NCI-H128 (cell line): ENCODE results near the gene IFT122.
"Not testable (repeated sequence)": the region's sequence is repeated elsewhere in the genome, so short reads cannot be mapped to it uniquely, and the experiment has no call there.

ENCODE experiments used
- DNase-seq: peaks from one replicate; lab custom pipeline; 2025; ENCODE audit not compliant: unreplicated experiment; lab: John Stamatoyannopoulos, UW

IFT122 gene

GRCh38 chr3:129532261-129532660 lies 92.2 kb downstream of the IFT122 start:
- DNase-seq, result no peak

- no peak for DNase-seq
Measured at GRCh38 chr3:129533406-129533805, 93.4 kb downstream of the IFT122 start.

- DNase-seq, result no peak
Measured at GRCh38 chr3:129534428-129535027, 94.5 kb downstream of the IFT122 start.

GRCh38 chr3:129535075-129535474 lies 95.1 kb downstream of the IFT122 start:
- DNase-seq, result no peak

GRCh38 chr3:129536374-129536667 lies 96.3 kb downstream of the IFT122 start:
- DNase-seq, result no peak

GRCh38 chr3:129536804-129537203 lies 96.8 kb downstream of the IFT122 start:
- no peak for DNase-seq

- DNase-seq, result no peak
Measured at GRCh38 chr3:129539206-129539605, 99.2 kb downstream of the IFT122 start.

- no peak for DNase-seq
Measured at GRCh38 chr3:129540776-129541516, 100.9 kb downstream of the IFT122 start.

- DNase-seq, result no peak
Measured at GRCh38 chr3:129542747-129543146, 102.7 kb downstream of the IFT122 start.

GRCh38 chr3:129543156-129543790 lies 103.2 kb downstream of the IFT122 start, which contains the start of gene H1-8:
Gene H1-8 (plus strand): TSS chr3:129543175. CDS start chr3:129543219, 44 bp downstream.
- no peak for DNase-seq

- DNase-seq, result no peak
Measured at GRCh38 chr3:129543999-129544398, 104.0 kb downstream of the IFT122 start.

GRCh38 chr3:129545951-129546350 lies 105.9 kb downstream of the IFT122 start:
- DNase-seq, result not testable (repeated sequence)

- no peak for DNase-seq
Measured at GRCh38 chr3:129547241-129547640, 107.2 kb downstream of the IFT122 start.

- DNase-seq, result no peak
Measured at GRCh38 chr3:129548104-129548965, 108.3 kb downstream of the IFT122 start.

GRCh38 chr3:129549006-129549800 lies 109.2 kb downstream of the IFT122 start:
- no peak for DNase-seq

- DNase-seq, result no peak
Measured at GRCh38 chr3:129549805-129550204, 109.8 kb downstream of the IFT122 start.

- no peak for DNase-seq
Measured at GRCh38 chr3:129552287-129553050, 112.4 kb downstream of the IFT122 start.

- DNase-seq, result no peak
Measured at GRCh38 chr3:129553171-129553570, 113.1 kb downstream of the IFT122 start.

GRCh38 chr3:129553719-129554118 lies 113.7 kb downstream of the IFT122 start:
- DNase-seq, result no peak
